A549 (cell line): ENCODE data around the gene SSBP3. TPM values are rescaled to one million over a fixed set of nuclear protein-coding genes. Genes with fewer than 3 reads are reported as not detected.

Source experiments
- ATAC-seq, 2 experiments: fragments of 200-7000 bp in 1 of 2; fragments of >200 bp in 1 of 2; cut with Nextera tagmentation in 1 of 2; cut with Tn5 transposase in 1 of 2; 3 replicates each; pipeline versions ENCODE4 v1.8.0 to v1.9.1; 2018 to 2020; ENCODE audit warnings: mild to moderate bottlenecking in 1 of 2, moderate library complexity in 1 of 2
- CTCF ChIA-PET: fragments of 300-600 bp; sonication (Branson Sonifier 250); formaldehyde crosslinking; extraction: SDS; loops from one replicate; lab custom pipeline; 2021; ENCODE audit warnings: antibody characterized with exemption, inconsistent platforms; lab: Yijun Ruan, JAX
- POLR2A ChIA-PET: fragments of 350-600 bp; formaldehyde crosslinking; extraction: SDS; loops from one replicate; lab custom pipeline; 2021; ENCODE audit warnings: antibody characterized with exemption, inconsistent platforms; lab: Yijun Ruan, JAX
- DNase-seq, 2 experiments: peaks; one replicate each; pipeline versions ENCODE4 v3.0.0 to v3.0.0-alpha.2; 2011 to 2016; ENCODE audit warnings: low read depth in 1 of 2, low spot score in 1 of 2
- FAIRE-seq: peaks from 2 replicates; lab custom pipeline; 2011; peaks lifted over from hg19 to GRCh38; lab: Jason Lieb, UNC
- H3K27ac ChIP-seq, 2 experiments: fragments of >200 bp; sonication (Bioruptor Twin); formaldehyde crosslinking; 3 replicates each; pipeline ENCODE4 v1.5.1; 2016 to 2017
- H3K4me1 ChIP-seq: fragments of >200 bp; sonication (Bioruptor Twin); formaldehyde crosslinking; 3 replicates; pipeline ENCODE4 v1.6.1; 2016
- H3K4me2 ChIP-seq: fragments of >200 bp; sonication (Bioruptor Twin); formaldehyde crosslinking; 3 replicates; pipeline ENCODE4 v1.6.1; 2016
- H3K4me3 ChIP-seq: fragments of >200 bp; sonication (Bioruptor Twin); formaldehyde crosslinking; 3 replicates; pipeline ENCODE4 v1.5.1; 2016
- H3K9me3 ChIP-seq: fragments of >200 bp; sonication (Bioruptor Twin); formaldehyde crosslinking; 3 replicates; pipeline ENCODE4 v1.6.1; 2016
- CBX8 ChIP-seq: fragments of 200-600 bp; sonication (generic); IDR thresholded peaks from 2 replicates; pipeline ENCODE4 v1.6.1; 2016
- CHD2 ChIP-seq: fragments of 150-350 bp; IDR thresholded peaks from 2 replicates; pipeline ENCODE4 v1.6.1; 2014; ENCODE audit warnings: low read length; ENCODE audit not compliant: partially characterized antibody
- CHD4 ChIP-seq: fragments of 200-600 bp; sonication (generic); IDR thresholded peaks from 2 replicates; pipeline ENCODE4 v1.6.1; 2016; ENCODE audit warnings: antibody characterized with exemption, mild to moderate bottlenecking, borderline replicate concordance
- EHF ChIP-seq: fragments of 250-450 bp; sonication (Bioruptor Pico); IDR thresholded peaks from 2 replicates; pipeline ENCODE4 v1.5.0; 2020; ENCODE audit warnings: mild to moderate bottlenecking
- ESRRA ChIP-seq: fragments of 150-350 bp; IDR thresholded peaks from 2 replicates; pipeline ENCODE4 v1.6.1; 2014; ENCODE audit warnings: mild to moderate bottlenecking, low read length, borderline replicate concordance
- FOSL2 ChIP-seq, 2 experiments: fragments of 450-650 bp in 1 of 2; fragments of >200 bp in 1 of 2; sonication (Bioruptor Twin) in 1 of 2; formaldehyde crosslinking; IDR thresholded peaks; 2 replicates each; pipeline versions ENCODE4 v1.5.0 to v1.6.1; 2016 to 2020; ENCODE audit warnings: mild to moderate bottlenecking in 1 of 2, moderate library complexity in 1 of 2
- HDAC2 ChIP-seq: fragments of 200-600 bp; sonication (generic); IDR thresholded peaks from 2 replicates; pipeline ENCODE4 v1.6.1; 2016
- HOXA7 ChIP-seq: fragments of 250-450 bp; sonication (Bioruptor Pico); IDR thresholded peaks from 2 replicates; pipeline ENCODE4 v1.5.0; 2020; ENCODE audit warnings: mild to moderate bottlenecking, moderate library complexity
- HOXB13 ChIP-seq: fragments of 250-450 bp; sonication (Bioruptor Pico); IDR thresholded peaks from 2 replicates; pipeline ENCODE4 v1.5.0; 2020; ENCODE audit warnings: low read depth, mild to moderate bottlenecking, moderate library complexity
- KDM1A ChIP-seq: fragments of 200-600 bp; sonication (generic); IDR thresholded peaks from 2 replicates; pipeline ENCODE4 v1.6.1; 2016; ENCODE audit warnings: low read depth, mild to moderate bottlenecking
- MAFK ChIP-seq: fragments of 450-650 bp; IDR thresholded peaks from 2 replicates; pipeline ENCODE4 v1.6.1; 2014; ENCODE audit not compliant: partially characterized antibody
- MYC ChIP-seq: IDR thresholded peaks from 2 replicates; pipeline ENCODE4 v1.6.1; 2012; ENCODE audit warnings: mild to moderate bottlenecking, inconsistent platforms, low read length, improper control_type of control experiment, borderline replicate concordance
- PHF8 ChIP-seq: fragments of 200-600 bp; sonication (generic); IDR thresholded peaks from 2 replicates; pipeline ENCODE4 v1.6.1; 2016; ENCODE audit warnings: low read depth, mild to moderate bottlenecking, antibody characterized with exemption, moderate library complexity, borderline replicate concordance
- POLR2AphosphoS2 ChIP-seq: conservative IDR thresholded peaks from 2 replicates; pipeline ENCODE4 v1.6.1; 2012; ENCODE audit warnings: low read length, improper control_type of control experiment, inconsistent platforms
- RAD21 ChIP-seq, 2 experiments: fragments of >200 bp in 1 of 2; sonication (Bioruptor Twin) in 1 of 2; formaldehyde crosslinking in 1 of 2; IDR thresholded peaks in 1 of 2; conservative IDR thresholded peaks in 1 of 2; 2 replicates in 1 of 2; 3 replicates in 1 of 2; pipeline ENCODE4 v1.6.1; 2012 to 2018; ENCODE audit warnings: inconsistent platforms in 1 of 2
- RARB ChIP-seq: fragments of 250-450 bp; sonication (Bioruptor Pico); IDR thresholded peaks from 2 replicates; pipeline ENCODE4 v1.8.0; 2021; ENCODE audit warnings: mild to moderate bottlenecking, moderate library complexity
- RCOR1 ChIP-seq: fragments of 150-350 bp; IDR thresholded peaks from 2 replicates; pipeline ENCODE4 v1.6.1; 2014; ENCODE audit warnings: antibody characterized with exemption, low read length, low read depth
- RFX5 ChIP-seq: fragments of 450-650 bp; IDR thresholded peaks from 2 replicates; pipeline ENCODE4 v1.7.1; 2014; ENCODE audit warnings: antibody characterized with exemption, mild to moderate bottlenecking, moderate library complexity
- RNF2 ChIP-seq: fragments of 200-600 bp; sonication (generic); IDR thresholded peaks from 2 replicates; pipeline ENCODE4 v1.6.1; 2016; ENCODE audit warnings: low read depth, mild to moderate bottlenecking, antibody characterized with exemption, moderate library complexity, borderline replicate concordance
- SMC3 ChIP-seq: fragments of >200 bp; sonication (Bioruptor Twin); formaldehyde crosslinking; IDR thresholded peaks from 3 replicates; pipeline ENCODE4 v1.6.1; 2018; ENCODE audit warnings: inconsistent platforms
- TFCP2L1 ChIP-seq: fragments of 250-450 bp; sonication (Bioruptor Pico); IDR thresholded peaks from 2 replicates; pipeline ENCODE4 v1.5.0; 2021; ENCODE audit warnings: mild to moderate bottlenecking
- ZC3H11A ChIP-seq: fragments of 450-650 bp; IDR thresholded peaks from 2 replicates; pipeline ENCODE4 v1.6.1; 2014; ENCODE audit warnings: antibody characterized with exemption, mild to moderate bottlenecking
- WGBS: methylation state at CpG from one replicate; pipeline ENCODE4 v1.1.6; 2017; ENCODE audit errors: missing lambda C conversion rate; 5-methylcytosine and 5-hydroxymethylcytosine counted together
- polyA plus RNA-seq, 4 experiments: library from polyadenylated mRNA; depleted of rRNA in 3 of 4; stranded (reverse); fragments of >200 nt; fragmentation: RNase III in 1 of 4; extraction: RNeasy Plus Mini Kit Qiagen cat#74134 plus additional on column Dnase treatment in 1 of 4; gene quantifications; 2 replicates in 3 of 4; 3 replicates in 1 of 4; pipeline ENCODE4 v1.2.3, GENCODE V29; 2011 to 2017
- TF ChIP-seq, protein P1 (sequence below): fragments of 150-350 bp; IDR thresholded peaks from 2 replicates; pipeline ENCODE4 v1.6.1; 2014; ENCODE audit warnings: low read depth, mild to moderate bottlenecking, low read length
- TF ChIP-seq, protein P2 (sequence below): IDR thresholded peaks from 2 replicates; pipeline ENCODE4 v1.6.1; 2012
- TF ChIP-seq, protein P3 (sequence below): fragments of 250-450 bp; sonication (Bioruptor Pico); IDR thresholded peaks from 2 replicates; pipeline ENCODE4 v1.5.0; 2020; ENCODE audit warnings: low read depth, mild to moderate bottlenecking, moderate library complexity
- TF ChIP-seq, protein P4 (sequence below): fragments of >200 bp; sonication (Bioruptor Twin); formaldehyde crosslinking; IDR thresholded peaks from 3 replicates; pipeline ENCODE4 v1.6.1; 2016

Gene SSBP3
- polyA plus RNA-seq, 2 of the 4 experiments (the other 2 are of a cell fraction), result 7.2 to 9.1 TPM

DNA sequence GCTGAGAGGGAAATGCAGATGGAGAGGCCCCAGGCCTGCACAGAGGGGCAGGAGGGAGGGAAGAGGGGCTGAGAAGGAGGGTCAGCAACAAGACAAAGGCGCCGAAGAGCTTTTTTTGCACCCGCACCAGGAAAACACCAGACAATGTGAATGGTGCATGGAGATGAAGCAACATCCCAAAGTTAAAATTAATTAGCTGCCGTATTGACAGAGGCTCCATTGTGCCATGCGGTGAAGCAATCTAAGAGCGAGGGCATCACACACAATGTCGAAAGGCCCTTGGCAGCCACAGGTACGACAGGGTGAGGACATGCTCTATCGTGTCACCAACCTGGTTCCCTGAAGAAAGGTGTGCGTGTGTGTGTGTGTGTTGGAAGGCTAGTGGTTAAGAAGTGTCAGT lies 41.2 kb downstream of the SSBP3 start:
- ATAC-seq (no peak), FAIRE-seq (no peak)
- ChIA-PET CTCF (no interaction called here), POLR2A (no interaction called here)
- TF ChIP-seq TFCP2L1, result no peak
- no peak for TF ChIP-seq HOXB13
- TF ChIP-seq, protein P1, sequence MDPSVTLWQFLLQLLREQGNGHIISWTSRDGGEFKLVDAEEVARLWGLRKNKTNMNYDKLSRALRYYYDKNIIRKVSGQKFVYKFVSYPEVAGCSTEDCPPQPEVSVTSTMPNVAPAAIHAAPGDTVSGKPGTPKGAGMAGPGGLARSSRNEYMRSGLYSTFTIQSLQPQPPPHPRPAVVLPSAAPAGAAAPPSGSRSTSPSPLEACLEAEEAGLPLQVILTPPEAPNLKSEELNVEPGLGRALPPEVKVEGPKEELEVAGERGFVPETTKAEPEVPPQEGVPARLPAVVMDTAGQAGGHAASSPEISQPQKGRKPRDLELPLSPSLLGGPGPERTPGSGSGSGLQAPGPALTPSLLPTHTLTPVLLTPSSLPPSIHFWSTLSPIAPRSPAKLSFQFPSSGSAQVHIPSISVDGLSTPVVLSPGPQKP, result no peak
- no peak for TF ChIP-seq SMC3
- TF ChIP-seq, protein P2, sequence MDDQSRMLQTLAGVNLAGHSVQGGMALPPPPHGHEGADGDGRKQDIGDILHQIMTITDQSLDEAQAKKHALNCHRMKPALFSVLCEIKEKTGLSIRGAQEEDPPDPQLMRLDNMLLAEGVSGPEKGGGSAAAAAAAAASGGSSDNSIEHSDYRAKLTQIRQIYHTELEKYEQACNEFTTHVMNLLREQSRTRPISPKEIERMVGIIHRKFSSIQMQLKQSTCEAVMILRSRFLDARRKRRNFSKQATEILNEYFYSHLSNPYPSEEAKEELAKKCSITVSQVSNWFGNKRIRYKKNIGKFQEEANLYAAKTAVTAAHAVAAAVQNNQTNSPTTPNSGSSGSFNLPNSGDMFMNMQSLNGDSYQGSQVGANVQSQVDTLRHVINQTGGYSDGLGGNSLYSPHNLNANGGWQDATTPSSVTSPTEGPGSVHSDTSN, result no peak
- TF ChIP-seq HDAC2, result no peak
- TF ChIP-seq HOXA7 (CRISPR knock-in tag), result no peak
- TF ChIP-seq CBX8, result no peak
- TF ChIP-seq ZC3H11A, result no peak
- TF ChIP-seq, all 56 proteins: peak for 0
- 94% methylated on average over 10 of the region's 10 CpGs for WGBS
- H3K4me2 ChIP-seq, result no peak overlapping the region
- no peaks in the 10 kb centered on the region for H3K9me3 ChIP-seq
- DNase-seq, result no peak
- no peak overlapping the region for H3K27ac ChIP-seq
- peaks cover 6% of the 10 kb centered on the region; the same call in 1 of the 3 replicates for H3K4me1 ChIP-seq
- no peak overlapping the region for H3K4me3 ChIP-seq

DNA sequence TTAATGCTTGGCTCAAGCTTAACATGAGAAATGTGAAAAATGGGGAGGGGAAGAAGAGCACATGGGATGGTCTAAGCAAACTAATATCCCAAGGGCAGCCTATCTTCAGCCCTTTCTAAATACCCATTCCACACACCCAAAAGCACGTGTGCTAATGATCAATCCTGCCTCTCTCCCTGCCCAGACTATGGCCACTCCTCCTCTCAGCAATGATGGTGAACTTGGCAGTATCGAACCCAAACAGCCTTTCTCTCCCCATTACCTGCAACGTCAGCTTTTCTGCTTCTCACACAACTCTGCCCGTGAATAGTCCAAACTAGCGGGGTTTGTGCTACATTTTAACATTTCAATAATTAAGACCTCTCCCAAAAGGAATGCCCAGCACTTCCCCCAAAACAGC lies 41.6 kb downstream of the SSBP3 start:
- DNase-seq, result no peak
- H3K9me3 ChIP-seq, result no peaks in the 10 kb centered on the region
- no peak overlapping the region for H3K4me3 ChIP-seq
- CTCF ChIA-PET, result interaction anchor here (0.6 kb wide), 1 partner anchor 164 kb away, joined by 3 read pairs; no protein-coding TSS in a partner anchor
- no peak for FAIRE-seq
- no peak for ATAC-seq
- no peak overlapping the region for H3K27ac ChIP-seq
- no peak for TF ChIP-seq MYC
- no peak for TF ChIP-seq MAFK
- no peak for TF ChIP-seq KDM1A
- TF ChIP-seq CHD2, result no peak
- TF ChIP-seq RCOR1, result no peak
- TF ChIP-seq CBX8, result no peak
- TF ChIP-seq CHD4, result no peak
- no peak for TF ChIP-seq ZC3H11A
- no peak for TF ChIP-seq PHF8
- TF ChIP-seq ESRRA, result no peak
- TF ChIP-seq, protein P3, sequence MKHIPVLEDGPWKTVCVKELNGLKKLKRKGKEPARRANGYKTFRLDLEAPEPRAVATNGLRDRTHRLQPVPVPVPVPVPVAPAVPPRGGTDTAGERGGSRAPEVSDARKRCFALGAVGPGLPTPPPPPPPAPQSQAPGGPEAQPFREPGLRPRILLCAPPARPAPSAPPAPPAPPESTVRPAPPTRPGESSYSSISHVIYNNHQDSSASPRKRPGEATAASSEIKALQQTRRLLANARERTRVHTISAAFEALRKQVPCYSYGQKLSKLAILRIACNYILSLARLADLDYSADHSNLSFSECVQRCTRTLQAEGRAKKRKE (CRISPR knock-in tag), result no peak
- TF ChIP-seq RAD21 (conservative IDR thresholded peaks at IDR 0.05 in 1 of 2, IDR thresholded peaks at IDR 0.05 in 1 of 2), result no peak
- TF ChIP-seq RARB (CRISPR knock-in tag), result no peak
- no peak for TF ChIP-seq RNF2
- no peak for TF ChIP-seq EHF (CRISPR knock-in tag)
- WGBS, result 87% methylated on average over 5 of the region's 5 CpGs
- POLR2A ChIA-PET, result no interaction called here
- peaks cover 6% of the 10 kb centered on the region; the same call in 1 of the 3 replicates for H3K4me1 ChIP-seq
- H3K4me2 ChIP-seq, result no peak overlapping the region

DNA sequence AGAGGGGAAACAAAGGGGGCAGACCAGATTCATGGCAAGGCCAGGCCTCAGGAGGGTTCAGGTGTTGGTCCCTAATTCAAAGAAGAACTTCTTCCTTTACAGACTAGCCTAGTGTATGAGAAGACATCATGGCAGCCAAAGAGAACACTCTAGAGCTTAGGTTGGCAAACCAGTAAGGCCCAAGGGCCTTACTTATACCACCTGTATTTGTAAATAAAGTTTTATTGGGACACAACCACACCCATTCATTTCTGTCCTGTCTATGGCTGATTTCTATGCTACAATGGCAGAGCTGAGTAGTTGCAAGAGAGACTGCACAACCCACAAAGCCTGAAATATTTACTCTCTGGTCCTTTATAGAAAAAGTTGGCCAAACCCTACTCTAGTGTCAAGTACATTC lies 42.3 kb downstream of the SSBP3 start:
- Histone ChIP-seq H3K4me2 (no peak overlapping the region), H3K4me3 (no peak overlapping the region), H3K9me3 (no peaks in the 10 kb centered on the region), H3K27ac (no peak overlapping the region), H3K4me1 (peaks cover 6% of the 10 kb centered on the region; the same call in 1 of the 3 replicates)
- ATAC-seq (no peak), FAIRE-seq (no peak), DNase-seq (no peak)
- CTCF ChIA-PET, result interaction anchor here (0.6 to 0.7 kb wide), 2 partner anchors 10 to 163 kb away, joined by 3 to 4 read pairs; no protein-coding TSS in a partner anchor
- POLR2A ChIA-PET, result no interaction called here
- TF ChIP-seq POLR2AphosphoS2, result no peak
- TF ChIP-seq, protein P4, sequence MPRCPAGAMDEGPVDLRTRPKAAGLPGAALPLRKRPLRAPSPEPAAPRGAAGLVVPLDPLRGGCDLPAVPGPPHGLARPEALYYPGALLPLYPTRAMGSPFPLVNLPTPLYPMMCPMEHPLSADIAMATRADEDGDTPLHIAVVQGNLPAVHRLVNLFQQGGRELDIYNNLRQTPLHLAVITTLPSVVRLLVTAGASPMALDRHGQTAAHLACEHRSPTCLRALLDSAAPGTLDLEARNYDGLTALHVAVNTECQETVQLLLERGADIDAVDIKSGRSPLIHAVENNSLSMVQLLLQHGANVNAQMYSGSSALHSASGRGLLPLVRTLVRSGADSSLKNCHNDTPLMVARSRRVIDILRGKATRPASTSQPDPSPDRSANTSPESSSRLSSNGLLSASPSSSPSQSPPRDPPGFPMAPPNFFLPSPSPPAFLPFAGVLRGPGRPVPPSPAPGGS, result no peak
- TF ChIP-seq RFX5, result no peak
- TF ChIP-seq FOSL2 (IDR thresholded peaks at IDR 0.05), result no peak
- TF ChIP-seq FOSL2 (CRISPR knock-in tag; IDR thresholded peaks at IDR 0.05), result no peak
- no peak for TF ChIP-seq MYC
